ENCODE measurements around the gene MSLN.

Gene MSLN

DNA sequence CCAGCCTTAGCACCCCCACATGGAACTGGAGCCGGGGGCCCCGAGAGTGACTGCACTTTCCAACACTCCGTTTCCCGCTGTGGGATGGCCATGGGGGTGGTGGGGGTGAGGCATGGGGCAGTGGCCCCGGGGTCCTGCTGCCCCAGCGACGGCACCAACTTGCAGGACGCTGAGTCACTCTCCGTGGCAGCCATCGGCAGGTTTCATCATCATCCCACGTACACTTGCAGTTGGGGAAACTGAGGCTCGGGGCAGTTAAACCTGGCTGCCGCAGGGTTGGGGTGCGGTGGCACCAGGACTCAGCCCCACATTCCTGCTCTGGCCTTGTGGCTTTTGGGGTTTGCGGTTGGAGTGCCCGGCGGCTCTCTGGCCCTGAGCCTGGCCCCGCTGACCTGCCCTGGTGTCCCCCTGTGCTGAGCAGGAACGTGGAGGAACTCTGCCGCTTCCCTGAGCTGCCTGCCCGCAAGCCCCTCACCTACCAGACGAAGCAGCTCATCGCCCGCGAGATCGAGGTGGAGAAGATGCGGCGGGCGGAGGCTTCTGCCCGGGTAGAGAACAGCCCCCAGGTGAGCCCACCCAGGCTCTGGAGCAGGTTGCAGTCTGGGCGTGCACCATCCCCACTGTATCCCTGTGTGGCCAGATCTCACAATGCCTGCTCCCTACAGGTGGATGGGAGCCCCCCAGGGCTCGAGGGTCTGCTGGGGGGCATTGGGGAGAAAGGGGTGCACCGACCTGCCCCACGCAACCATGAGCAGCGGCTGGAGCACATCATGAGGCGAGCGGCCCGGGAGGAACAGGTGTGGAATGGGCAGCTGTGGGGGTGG, 36.0 kb downstream of the MSLN start:
- H3K4me3 ChIP-seq (ENCODE audit: low read length), result no peak overlapping the region
- DNase-seq (ENCODE audit: low read depth), result no peak
- TF ChIP-seq CTCF (conservative IDR thresholded peaks at IDR 0.05; ENCODE audit: low read length), result no peak

DNA sequence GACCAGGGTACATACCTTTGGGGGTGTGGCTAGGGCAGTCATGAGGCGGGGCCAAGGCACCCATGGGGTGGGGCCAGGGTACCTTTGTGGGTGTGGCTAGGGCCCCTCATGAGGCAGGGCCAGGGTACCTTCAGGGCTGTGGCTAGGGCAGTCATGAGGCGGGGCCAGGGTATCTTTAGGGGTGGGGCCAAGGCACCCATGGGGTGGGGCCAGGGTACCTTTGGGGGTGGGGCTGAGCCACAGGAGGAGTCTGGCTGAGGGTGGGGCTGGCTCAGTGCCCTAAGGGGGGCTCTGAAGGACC, 36.5 kb downstream of the MSLN start:
- TF ChIP-seq CTCF (conservative IDR thresholded peaks at IDR 0.05; ENCODE audit: low read length), result no peak
- no peak overlapping the region for H3K4me3 ChIP-seq (ENCODE audit: low read length)
- no peak for DNase-seq (ENCODE audit: low read depth)

DNA sequence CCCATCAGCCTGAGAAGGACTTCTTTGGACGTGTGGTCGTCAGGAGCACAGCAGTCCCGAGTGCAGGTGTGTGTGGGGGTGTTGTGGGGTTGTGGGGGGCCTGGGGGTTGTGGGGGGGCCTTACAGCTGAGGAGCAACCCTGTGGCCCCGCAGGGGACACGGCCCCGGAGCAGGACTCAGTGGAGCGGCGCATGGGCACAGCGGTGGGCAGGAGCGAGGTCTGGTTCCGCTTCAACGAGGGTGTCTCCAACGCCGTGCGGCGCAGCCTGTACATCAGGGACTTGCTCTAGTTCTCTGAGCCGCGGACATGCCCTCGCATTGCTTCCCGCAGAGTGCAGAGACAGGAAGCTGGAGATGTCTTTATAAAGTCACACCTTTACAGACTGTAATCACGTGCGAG, 37.2 kb downstream of the MSLN start:
- H3K4me3 ChIP-seq (ENCODE audit: low read length), result no peak overlapping the region
- no peak for DNase-seq (ENCODE audit: low read depth)
- no peak for TF ChIP-seq CTCF (conservative IDR thresholded peaks at IDR 0.05; ENCODE audit: low read length)

DNA sequence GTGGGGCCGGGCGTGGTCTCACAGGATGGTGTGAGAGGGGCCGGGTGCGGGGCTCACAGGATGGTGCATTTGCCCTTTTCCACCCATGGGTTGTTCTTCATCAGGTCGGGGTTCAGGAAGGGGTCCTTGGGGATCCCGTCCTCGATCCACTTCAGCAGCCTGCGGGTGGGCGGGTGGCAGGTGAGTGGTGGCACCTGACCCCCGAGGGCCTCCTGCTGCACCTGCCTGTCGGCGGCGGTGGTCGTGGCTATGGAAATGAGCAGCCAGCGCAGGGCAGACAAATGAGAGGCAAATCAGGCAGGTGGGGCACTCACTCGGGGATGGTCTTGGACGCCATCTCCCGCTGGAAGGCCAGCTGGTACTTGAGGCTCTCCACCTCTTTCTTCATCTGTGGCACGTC, 38.1 kb downstream of the MSLN start:
- no peak for DNase-seq (ENCODE audit: low read depth)
- no peak for TF ChIP-seq CTCF (conservative IDR thresholded peaks at IDR 0.05; ENCODE audit: low read length)
- H3K4me3 ChIP-seq (ENCODE audit: low read length), result no peak overlapping the region

DNA sequence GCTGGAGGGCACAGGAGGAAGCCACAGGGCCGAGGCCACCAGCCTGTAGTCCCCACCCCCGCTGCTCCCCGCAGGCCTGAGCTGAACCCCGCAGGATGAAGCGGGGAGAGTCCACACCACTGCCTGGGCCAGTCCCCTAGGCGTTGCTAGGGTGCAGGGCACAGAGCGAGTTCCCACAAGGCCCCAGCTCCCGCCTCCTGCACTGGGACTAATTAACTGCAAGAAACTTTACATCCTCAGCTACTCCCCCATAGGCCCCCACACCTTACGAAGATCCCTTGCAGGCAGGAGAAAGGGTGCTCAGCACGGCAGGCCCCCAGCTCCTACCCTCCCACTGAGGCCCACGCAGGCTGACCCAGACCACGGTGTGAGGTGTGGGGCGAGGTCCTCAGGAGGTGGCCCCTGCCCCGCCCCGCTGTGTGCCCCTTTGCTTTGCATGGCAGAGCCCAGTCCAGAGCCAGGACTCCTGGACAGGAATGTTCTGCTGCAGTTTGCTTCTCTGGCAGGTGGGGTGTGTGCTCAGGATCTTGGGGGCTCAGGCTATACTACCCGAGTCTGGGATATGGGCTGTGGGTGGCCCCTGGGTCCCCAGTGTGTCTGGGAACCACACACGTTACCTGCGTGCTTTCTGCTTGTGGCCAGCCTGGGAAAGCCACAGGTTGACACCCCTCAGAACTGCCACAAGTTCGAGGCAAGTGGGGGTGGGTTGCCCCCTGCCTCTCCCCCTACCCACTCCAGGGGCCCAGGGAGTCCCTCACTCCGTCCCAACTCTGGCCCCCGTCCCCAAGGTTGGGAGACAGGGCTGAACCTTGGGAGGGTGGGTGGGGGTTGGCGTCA, 38.8 kb downstream of the MSLN start:
- H3K4me3 ChIP-seq (ENCODE audit: low read length), result no peak overlapping the region
- TF ChIP-seq CTCF (conservative IDR thresholded peaks at IDR 0.05; ENCODE audit: low read length), result no peak
- no peak for DNase-seq (ENCODE audit: low read depth)

- no peak within 1 kb of the TSS for H3K4me3 ChIP-seq (ENCODE audit: low read length)
- no peak for TF ChIP-seq CTCF (conservative IDR thresholded peaks at IDR 0.05; ENCODE audit: low read length)
Measured at GRCh38 chr16:799948-800833, 39.7 kb downstream of the MSLN start, which contains the start of gene GNG13. GNG13 (minus strand) TSS chr16:800734; CDS start chr16:799077, 1,657 bp downstream.

More at GRCh38 chr16:799948-800833, 39.7 kb downstream of the MSLN start, which contains the start of gene GNG13:
- no peak for DNase-seq (ENCODE audit: low read depth)
